ENCODE measurements around the gene DUSP28.

GRCh38 chr2:240520130-240520973 lies 39.8 kb upstream of the DUSP28 start:
- TF ChIP-seq EZH2 (IDR thresholded peaks at IDR 0.05; ENCODE audit: borderline replicate concordance, insufficient read depth, low read depth, low read length, poor library complexity, severe bottlenecking), result no peak
- no peak for TF ChIP-seq CTCF (IDR thresholded peaks at IDR 0.05)

All from B cell (primary cell).